HTERT RPE-1 (cell line): ENCODE data around the gene KHDC1L.

ENCODE experiments used
- in situ Hi-C: fragments of 300-500 bp; cut with MboI; formaldehyde crosslinking; loops from 4 replicates; pipeline ENCODE4 v1.14.3; 2020; ENCODE audit warnings: low sequenced_read_pairs

The KHDC1L gene

DNA sequence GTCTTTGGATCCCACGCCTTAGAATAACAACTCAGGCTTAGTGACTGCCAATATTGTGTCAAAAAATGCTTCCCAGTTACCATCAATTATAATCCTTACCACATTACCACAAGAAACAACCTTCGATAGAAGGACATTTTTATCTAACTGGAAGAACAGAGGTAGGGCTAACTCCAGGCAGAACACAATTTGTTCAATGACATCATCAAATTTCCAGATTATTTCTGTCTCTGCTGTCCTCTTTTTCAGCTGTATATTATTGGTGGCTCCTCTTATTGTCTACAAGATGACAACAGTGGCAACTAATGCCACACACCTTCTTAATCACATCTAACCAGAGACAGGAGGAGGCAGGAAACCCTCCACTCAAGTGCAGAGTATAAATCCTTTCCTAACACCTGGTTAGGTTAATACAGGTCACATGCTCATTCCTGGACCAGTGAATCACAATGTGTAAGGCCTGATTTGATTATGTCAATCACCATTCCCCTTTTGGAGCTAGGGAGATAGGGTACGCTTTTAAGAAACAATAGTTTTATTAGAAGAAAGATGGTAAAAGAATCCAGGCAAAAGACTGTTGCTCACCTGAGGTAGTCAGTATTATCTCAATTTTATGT lies 18.0 kb downstream of the KHDC1L start:
- in situ Hi-C loops, result no loop called here

DNA sequence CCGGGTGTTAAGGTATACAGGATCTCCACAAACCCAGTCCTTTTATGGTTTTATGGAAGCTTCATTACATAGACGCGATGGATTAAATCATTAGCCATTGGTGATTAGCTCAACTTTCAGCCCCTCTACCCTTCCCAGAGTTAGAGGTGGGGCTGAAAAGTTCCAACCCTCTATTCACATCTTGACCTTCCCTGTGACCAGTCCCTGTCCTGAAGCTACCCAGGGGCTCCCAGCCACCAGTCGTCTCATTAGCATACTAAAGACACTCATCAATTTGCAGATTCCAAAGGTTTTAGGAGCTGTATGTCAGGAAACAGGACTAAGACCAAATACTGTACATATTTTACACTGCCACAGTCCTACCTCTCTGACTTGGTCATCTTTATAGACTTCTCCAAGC lies 21.0 kb downstream of the KHDC1L start:
- in situ Hi-C loops, result no loop called here

DNA sequence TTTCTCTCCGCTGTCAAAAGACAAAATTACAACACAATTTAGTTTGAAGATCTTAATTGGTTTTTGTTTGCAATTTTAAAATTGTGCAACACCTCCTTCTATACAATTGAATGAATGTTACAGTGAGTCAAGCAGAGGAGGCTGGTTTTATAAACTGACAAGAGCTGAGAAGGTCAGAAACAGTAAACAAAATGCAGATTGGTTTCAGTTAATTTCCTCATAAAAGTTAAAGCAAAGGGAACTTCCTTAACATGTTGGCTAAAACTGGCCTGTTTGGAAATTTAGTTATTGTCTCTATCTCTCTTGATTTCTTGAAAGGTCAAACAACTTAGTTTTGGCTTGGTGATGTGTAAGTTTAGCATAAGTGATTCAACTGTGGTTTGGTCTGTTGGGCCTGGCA lies 22.2 kb downstream of the KHDC1L start:
- in situ Hi-C loops, result no loop called here

DNA sequence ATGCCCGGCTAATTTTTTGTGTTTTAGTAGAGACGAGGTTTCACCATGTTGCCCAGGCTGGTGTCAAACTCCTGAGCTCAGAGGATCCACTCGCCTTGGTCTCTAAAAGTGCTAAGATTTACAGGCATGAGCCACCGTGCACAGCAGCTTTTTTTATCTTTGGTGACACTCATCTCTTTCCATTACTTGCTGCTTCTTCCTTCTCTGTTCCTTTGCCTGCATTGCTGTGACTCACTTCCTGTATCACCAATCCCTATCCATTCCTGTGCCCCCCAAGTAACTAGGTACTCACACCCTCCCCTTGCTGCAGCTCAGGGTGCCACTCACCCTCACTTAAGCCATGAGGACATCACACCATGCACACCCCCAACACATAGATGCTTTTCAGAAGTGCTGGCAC lies 24.6 kb downstream of the KHDC1L start:
- in situ Hi-C loops, result no loop called here

DNA sequence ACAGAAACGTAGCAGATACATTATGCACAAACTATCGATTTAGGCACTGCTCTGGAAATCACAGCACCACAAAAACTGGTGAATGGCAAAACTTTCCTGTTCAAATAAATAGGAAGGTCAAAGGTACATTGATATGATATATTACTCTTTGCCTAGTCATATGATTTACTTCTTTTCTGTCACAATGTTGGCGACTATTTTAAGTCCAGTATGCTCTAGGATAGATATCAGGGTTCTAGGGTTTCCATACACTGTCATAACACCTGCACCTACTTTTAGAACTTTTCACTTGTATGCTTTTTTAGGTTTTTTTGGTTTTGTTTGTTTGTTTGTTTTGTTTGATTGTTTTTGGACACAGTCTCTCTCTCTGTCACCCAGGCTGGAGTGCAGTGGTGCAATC lies 25.0 kb downstream of the KHDC1L start:
- in situ Hi-C loops, result no loop called here

DNA sequence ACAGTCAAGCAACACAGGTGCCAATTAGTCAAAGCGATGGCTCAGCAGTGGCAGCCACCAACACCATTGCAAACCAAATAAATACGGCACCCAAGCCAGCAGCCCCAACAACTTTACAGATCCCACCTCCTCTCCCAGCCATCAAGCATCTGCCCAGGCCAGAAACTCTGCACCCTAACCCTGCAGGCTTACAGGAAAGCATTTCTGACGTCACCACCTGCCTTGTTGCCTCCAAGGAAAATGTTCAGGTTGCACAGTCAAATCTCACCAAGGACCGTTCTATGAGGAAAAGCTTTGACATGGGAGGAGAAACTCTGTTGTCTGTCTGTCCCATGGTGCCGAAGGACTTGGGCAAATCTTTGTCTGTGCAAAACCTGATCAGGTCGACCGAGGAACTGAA lies 30.6 kb downstream of the KHDC1L start:
- in situ Hi-C loops, result loop anchor here (25.0 kb wide), 1 partner anchor 782 kb away; no protein-coding TSS in a partner anchor

DNA sequence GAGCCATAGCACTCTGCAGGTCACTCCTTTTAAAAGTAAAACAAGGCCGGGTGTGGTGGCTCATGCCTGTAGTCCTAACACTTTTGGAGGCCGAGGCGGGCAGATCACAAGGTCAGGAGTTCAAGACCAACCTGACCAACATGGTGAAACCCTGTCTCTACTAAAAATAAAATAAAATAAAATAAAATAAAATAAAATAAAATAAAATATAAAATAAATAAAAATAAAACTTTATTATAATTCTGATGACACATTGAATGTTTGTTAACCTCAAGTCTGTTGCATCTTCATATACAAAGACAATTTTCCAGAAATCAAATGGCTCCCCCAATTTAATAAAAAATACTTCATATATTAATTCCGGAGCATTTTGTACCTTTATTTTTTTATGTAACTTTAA lies 32.0 kb downstream of the KHDC1L start:
- in situ Hi-C loops, result loop anchor here (25.0 kb wide), 1 partner anchor 781 kb away; no protein-coding TSS in a partner anchor

DNA sequence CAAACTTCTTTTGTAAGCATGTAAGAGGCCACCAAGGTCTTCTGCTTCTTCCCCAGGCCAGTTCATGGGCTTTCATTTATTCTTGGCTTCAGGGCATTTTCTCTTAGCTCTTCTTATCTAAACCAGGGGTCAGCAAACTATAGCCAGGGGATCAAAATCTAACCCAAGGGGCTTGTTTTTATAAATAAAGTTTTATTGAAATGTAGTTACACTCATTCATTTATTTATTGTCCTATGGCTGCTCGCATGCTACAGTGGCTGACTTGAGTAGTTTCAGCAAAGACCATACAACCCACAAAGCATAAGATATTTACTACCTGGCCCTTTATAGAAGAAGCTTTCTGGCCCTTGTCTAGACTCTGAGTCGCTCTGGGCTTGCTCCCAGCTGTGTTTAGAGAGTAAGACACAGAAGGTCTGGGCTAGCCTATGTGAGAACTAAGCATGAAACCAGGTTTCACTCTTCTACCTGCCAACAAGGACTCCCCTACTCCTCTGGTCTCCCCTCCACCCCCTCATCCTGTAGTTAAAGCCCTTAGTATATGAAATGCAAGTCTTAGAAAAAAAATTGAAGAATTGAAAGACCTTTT lies 43.2 kb downstream of the KHDC1L start:
- in situ Hi-C loops, result loop anchor here (25.0 kb wide), 1 partner anchor 770 kb away; no protein-coding TSS in a partner anchor

DNA sequence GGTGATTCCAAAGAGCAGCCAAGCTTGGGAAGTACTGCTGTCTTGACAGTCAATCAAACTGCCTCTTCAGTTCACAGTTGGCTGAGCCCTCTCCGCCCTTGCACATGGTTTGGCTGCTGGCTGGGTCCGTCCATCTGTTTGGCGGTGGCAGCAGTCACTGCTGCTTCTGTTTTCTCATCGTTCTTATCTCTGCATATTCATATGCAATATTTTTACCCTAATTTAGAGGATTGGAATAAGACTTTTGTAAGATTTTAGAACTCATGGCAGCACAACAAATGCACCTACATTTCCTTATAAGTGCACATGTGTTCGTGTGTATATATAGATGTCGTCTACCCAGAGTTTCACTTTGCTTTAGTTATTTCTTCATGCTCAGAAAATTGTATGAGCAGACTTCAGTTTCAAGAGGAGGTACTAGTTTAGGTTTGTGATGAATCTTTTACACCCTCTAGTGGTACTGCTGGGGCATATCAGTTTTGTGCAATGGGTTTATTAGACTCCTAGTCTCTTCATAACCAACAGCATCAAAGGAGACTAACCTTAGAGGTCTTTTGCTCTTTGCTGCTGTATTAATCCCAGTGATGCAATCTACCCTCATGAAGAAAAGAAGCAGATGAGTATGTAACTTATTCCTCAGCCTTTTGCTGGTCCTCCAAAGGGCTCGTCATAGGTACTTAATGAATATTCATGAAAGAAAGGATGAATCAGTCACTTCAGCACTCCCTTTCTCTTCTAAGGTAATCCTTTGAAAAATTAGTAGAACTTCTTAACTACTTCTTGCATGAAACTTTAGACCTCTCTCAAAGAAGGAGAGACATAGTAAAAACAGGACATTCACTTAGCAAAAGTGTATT lies 44.3 kb downstream of the KHDC1L start:
- in situ Hi-C loops, result loop anchor here (25.0 kb wide), 1 partner anchor 769 kb away; no protein-coding TSS in a partner anchor

DNA sequence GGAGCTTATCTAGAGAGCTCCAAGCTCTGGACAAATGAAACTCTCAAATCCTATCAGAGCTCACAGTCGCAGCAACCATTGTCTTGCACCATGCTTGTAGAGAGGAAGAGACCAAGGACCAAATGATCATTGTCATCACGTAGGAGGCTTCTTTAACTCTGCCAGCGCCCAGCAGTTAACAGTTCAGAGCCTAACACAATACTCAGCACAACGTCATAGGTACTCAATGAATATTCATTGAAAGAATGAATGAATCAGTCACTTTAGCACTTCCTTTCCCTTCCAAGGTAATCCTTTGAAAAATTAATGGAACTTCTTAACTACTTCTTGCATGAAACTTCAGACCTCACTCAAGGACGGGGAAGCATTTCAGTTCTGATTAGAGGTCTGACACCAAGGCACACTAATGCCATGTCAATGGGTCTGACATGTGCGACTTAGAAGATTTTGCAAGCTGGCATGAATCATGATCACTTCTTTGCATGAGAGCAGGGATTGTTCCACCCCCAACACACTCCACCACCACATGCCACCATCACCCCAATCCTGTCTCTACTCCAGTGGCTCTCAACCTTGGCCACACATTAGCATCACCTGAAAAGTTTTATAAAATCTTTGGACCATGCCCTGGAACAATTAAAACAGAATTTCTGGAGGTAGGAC lies 45.1 kb downstream of the KHDC1L start:
- in situ Hi-C loops, result loop anchor here (25.0 kb wide), 1 partner anchor 768 kb away; no protein-coding TSS in a partner anchor

DNA sequence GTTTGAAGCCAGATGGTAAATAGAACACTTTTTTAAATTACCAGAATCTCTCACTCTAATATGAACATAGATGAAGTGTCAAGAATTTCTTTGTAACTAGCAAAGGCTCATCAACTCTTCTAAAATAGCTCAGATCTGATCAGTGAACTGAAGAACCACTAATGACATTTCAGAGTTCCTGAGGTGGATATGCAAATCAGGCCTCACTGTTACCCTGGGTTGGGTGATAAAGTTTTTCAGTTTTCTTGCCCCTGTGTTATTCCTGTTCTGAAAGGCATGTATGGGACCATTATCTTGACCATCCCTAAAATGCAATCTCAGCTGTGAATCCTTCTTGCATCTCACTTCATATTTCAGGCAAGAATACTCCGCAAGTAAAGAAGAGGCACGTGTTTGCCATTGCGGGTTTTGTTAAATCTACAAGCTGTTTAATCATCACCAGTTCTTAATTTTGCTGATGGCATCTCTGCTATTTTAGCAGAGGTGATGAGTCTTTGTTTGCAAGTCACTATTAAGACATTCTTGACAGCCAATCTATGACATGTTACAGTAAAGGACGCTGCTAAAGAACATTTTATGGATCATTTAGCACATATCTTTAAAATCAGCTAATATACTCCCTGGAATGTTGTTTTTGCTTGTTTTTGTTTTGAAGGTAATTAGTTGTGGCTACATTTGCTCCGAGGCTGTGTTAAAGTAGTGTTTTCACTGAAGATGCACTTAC lies 47.9 kb downstream of the KHDC1L start:
- in situ Hi-C loops, result loop anchor here (25.0 kb wide), 1 partner anchor 765 kb away; no protein-coding TSS in a partner anchor

DNA sequence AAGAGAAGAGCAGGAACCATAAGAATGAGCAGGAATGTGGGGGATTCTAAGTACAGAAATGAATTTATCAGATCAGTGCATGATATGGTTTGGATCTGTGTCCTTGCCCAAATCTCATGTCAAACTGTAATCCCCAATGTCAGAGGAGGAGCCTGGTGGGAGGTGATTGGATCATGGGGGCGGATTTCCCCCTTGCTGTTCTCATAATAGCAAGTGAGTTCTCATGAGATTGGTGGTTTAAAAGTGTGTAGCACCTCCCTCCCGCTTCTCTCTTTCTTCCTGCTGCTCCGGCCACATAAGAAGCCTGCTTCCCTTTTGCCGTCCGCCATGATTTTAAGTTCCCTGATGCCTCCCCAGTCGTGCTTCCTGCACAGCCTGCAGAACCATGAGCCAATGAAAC lies 49.2 kb downstream of the KHDC1L start:
- in situ Hi-C loops, result loop anchor here (25.0 kb wide), 1 partner anchor 764 kb away; no protein-coding TSS in a partner anchor

DNA sequence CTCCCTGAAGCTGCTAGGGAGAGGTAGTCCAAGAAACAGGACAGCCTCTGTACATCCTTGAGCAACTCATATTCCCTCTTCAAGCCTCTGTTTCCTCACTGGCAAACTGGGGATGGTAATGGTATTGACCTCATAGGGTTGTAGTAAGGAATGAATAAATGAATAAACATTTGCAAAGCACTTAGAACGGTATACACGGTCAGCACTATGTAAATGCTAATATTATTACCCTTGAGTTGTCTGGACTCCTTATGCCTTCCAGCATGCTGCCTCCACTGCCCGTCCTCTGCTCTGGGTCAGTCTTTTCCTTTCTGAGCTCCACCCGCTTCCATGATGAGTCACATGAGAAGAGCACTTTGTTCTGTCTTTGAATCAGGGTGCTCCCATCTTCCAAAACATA lies 50.6 kb downstream of the KHDC1L start:
- in situ Hi-C loops, result loop anchor here (25.0 kb wide), 1 partner anchor 762 kb away; no protein-coding TSS in a partner anchor
